CD8-positive, alpha-beta memory T cell (primary cell): ENCODE data around the gene TBC1D23. TPM values are rescaled to one million over a fixed set of nuclear protein-coding genes. Genes with fewer than 3 reads are reported as not detected.
"Not testable (repeated sequence)": the region's sequence is repeated elsewhere in the genome, so short reads cannot be mapped to it uniquely, and the experiment has no call there.

Experiments
- CTCF ChIA-PET: fragments of 350-600 bp; sonication (Branson Sonifier 250); formaldehyde crosslinking; loops from one replicate; lab custom pipeline; 2021; ENCODE audit warnings: antibody characterized with exemption; lab: Charles Lee
- POLR2A ChIA-PET: fragments of 350-600 bp; sonication (Branson Sonifier 250); formaldehyde crosslinking; loops from one replicate; lab custom pipeline; 2021; ENCODE audit warnings: antibody characterized with exemption; lab: Charles Lee
- DNase-seq, 5 donors: peaks; one replicate each; pipeline versions ENCODE4 v3.0.0 to v3.0.0-alpha.2; 2020 to 2022; ENCODE audit warnings: mixed read lengths in 1 of 5
- H3K27ac ChIP-seq: one replicate; pipeline ENCODE4 v1.7.0; 2013; ENCODE audit warnings: low read depth, mild to moderate bottlenecking, low read length, moderate library complexity
- H3K27me3 ChIP-seq: 2 replicates; pipeline ENCODE4 v1.7.0; 2013; ENCODE audit warnings: low read length, mild to moderate bottlenecking; ENCODE audit not compliant: insufficient read depth, poor library complexity, severe bottlenecking
- H3K36me3 ChIP-seq: 2 replicates; pipeline ENCODE4 v1.7.0; 2013; ENCODE audit warnings: mild to moderate bottlenecking, low read length, moderate library complexity; ENCODE audit not compliant: insufficient read depth
- H3K4me1 ChIP-seq: 2 replicates; pipeline ENCODE4 v1.7.0; 2013; ENCODE audit warnings: mild to moderate bottlenecking, low read length, moderate library complexity; ENCODE audit not compliant: insufficient read depth
- H3K4me3 ChIP-seq: 2 replicates; pipeline ENCODE4 v1.7.0; 2013; ENCODE audit warnings: mild to moderate bottlenecking, low read length
- H3K9me3 ChIP-seq: 2 replicates; pipeline ENCODE4 v1.7.0; 2013; ENCODE audit warnings: mild to moderate bottlenecking, low read length
- H3K27ac Mint-ChIP-seq, 8 donors: one replicate each; pipeline ENCODE4 v1.8.0; 2020 to 2021; ENCODE audit warnings: mixed read lengths in 8 of 8, mild to moderate bottlenecking in 6 of 8, inconsistent platforms in 3 of 8, moderate library complexity in 3 of 8
- H3K27me3 Mint-ChIP-seq, 2 donors: one replicate each; pipeline ENCODE4 v1.8.0; 2020 to 2021; ENCODE audit warnings: mixed read lengths in 2 of 2, mild to moderate bottlenecking in 1 of 2, moderate library complexity in 1 of 2
- H3K36me3 Mint-ChIP-seq, 3 donors: one replicate each; pipeline ENCODE4 v1.8.0; 2020 to 2021; ENCODE audit warnings: mixed read lengths in 3 of 3, inconsistent platforms in 1 of 3, mild to moderate bottlenecking in 1 of 3
- H3K4me1 Mint-ChIP-seq, 3 donors: one replicate each; pipeline ENCODE4 v1.8.0; 2020 to 2021; ENCODE audit warnings: mixed read lengths in 3 of 3, inconsistent platforms in 1 of 3, mild to moderate bottlenecking in 1 of 3
- H3K4me3 Mint-ChIP-seq, 7 donors: one replicate each; pipeline ENCODE4 v1.8.0; 2020 to 2021; ENCODE audit warnings: mixed read lengths in 7 of 7, mild to moderate bottlenecking in 6 of 7, moderate library complexity in 4 of 7, inconsistent platforms in 2 of 7
- H3K9me3 Mint-ChIP-seq, 5 donors: one replicate each; pipeline ENCODE4 v1.8.0; 2020 to 2022; ENCODE audit warnings: mixed read lengths in 5 of 5, mild to moderate bottlenecking in 3 of 5, moderate library complexity in 2 of 5, inconsistent platforms in 1 of 5
- polyA plus RNA-seq: library from polyadenylated mRNA; unstranded; fragments of 300-500 nt; fragmentation: Illumina TruSeq; gene quantifications from one replicate; pipeline ENCODE4 v1.2.3, GENCODE V29; 2021
- total RNA-seq, 2 experiments: library from RNA; stranded (reverse); gene quantifications; one replicate each; pipeline ENCODE4 v1.2.3, GENCODE V29; 2021

The TBC1D23 gene
- total and polyA plus RNA-seq, 3 experiments from 2014 or later, result 21.0 to 23.1 (median 21.9) TPM

DNA sequence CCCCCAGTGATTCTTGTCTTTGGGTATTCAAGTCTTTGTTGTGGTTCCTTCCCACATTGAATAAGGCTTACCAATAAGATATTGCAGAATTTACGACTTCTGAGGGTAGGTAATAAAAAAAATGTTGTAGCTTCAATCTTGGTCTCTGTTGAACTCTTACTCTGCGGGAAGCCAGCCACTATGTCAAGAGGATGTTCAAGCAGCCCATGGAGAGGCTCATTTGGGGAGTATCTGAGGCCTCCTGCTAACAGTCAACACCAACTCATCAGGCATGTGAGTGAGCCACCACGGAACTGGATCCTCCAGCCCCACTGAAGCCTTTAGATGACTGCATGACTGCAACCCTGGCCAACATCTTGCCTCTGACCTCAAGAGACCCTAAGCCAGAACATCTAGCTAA lies 3.2 kb upstream of the TBC1D23 start:
- H3K4me3 Mint-ChIP-seq, result no peak overlapping the region
- H3K9me3 ChIP-seq, result no peaks in the 10 kb centered on the region
- DNase-seq, result no peak
- H3K27me3 ChIP-seq, result no peaks in the 10 kb centered on the region
- H3K4me1 Mint-ChIP-seq, result peaks cover 20 to 38% (median 31%) of the 10 kb centered on the region in 3 donors
- no peak overlapping the region for H3K27ac ChIP-seq
- POLR2A ChIA-PET, result no interaction called here
- no peaks in the 10 kb centered on the region for H3K27me3 Mint-ChIP-seq
- no peaks in the 10 kb centered on the region for H3K36me3 ChIP-seq
- CTCF ChIA-PET, result interaction anchor here (1.3 to 1.7 kb wide), 3 partner anchors 189 to 385 kb away, joined by 3 to 4 read pairs (median 3); no protein-coding TSS in a partner anchor
- H3K9me3 Mint-ChIP-seq, result no peaks in the 10 kb centered on the region
- H3K4me1 ChIP-seq, result peaks cover 19% of the 10 kb centered on the region
- H3K4me3 ChIP-seq, result no peak overlapping the region
- no peak overlapping the region for H3K27ac Mint-ChIP-seq
- H3K36me3 Mint-ChIP-seq, result peaks cover 0 to 9% (median 0%) of the 10 kb centered on the region in 3 donors

DNA sequence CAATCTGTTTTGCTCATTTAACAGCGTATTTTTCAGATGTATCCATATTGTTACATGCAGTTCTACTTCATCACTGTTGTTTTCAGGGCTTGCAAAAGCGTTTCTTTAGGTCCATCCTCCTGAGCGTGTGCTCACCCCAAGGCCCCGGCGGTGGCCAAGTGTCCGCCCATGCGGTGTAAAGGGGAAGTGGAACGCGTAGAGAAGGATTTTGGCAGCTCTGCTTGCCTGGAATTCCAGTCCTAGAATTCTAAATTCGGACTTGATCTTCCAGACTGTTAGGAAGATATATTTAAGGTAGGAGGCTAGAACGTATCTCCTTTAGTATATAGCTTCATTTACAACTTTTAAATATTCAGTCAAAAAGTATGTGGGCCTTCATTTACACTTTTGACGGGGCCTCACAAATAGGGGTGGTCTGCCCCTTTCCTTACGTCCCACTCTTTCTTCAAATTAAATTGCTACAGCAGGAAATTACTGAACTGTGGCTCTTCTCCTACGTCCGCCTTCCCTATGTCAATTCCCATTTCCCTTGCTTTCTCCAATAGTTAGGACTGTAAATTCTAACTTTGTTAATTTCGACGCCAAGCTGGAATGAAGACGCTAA lies 609 bp upstream of the TBC1D23 start:
- DNase-seq, result peak in 1 of 5 donors; percentile 8

DNA sequence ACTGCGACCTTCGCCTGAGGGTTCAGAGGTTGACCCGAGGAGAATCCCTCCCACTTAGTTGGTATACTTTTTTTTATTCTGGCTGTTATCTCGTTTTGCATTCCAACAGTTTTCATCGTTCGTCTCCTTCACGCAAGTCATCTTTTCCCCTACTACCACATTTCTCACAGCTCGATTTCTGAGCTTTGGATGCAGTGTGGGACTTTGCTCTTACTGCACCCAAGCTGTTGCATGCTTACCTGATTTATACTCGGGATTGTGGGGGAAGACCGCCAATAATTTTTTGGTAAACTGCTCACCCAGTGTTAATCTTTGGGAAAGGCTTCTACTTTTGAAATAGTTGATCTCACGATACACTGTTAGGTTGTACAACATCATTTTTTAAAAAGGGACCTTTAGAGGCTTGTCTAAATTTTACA lies 702 bp downstream of the TBC1D23 start:
- Histone ChIP-seq H3K36me3 (no peaks in the 10 kb centered on the region), H3K27ac (peak overlapping the region; percentile 93), H3K4me3 (peak overlapping the region; percentile 88), H3K9me3 (no peaks in the 10 kb centered on the region), H3K4me1 (peaks cover 26% of the 10 kb centered on the region), H3K27me3 (no peaks in the 10 kb centered on the region)
- H3K4me3 Mint-ChIP-seq, result peak overlapping the region; percentile 89 to 96 (median 92)
- no peaks in the 10 kb centered on the region for H3K27me3 Mint-ChIP-seq
- no peaks in the 10 kb centered on the region for H3K9me3 Mint-ChIP-seq
- CTCF ChIA-PET, result interaction anchor here (1.2 to 2.5 kb wide), 3 partner anchors 193 to 444 kb away, joined by 4 to 8 read pairs (median 6); partner anchors contain the start of gene CMSS1
- POLR2A ChIA-PET, result interaction anchor here (1.8 kb wide), 2 partner anchors 9 to 140 kb away, joined by 7 to 10 read pairs; partner anchors contain the start of genes LNP1 and TOMM70
- H3K4me1 Mint-ChIP-seq, result peaks cover 44 to 69% (median 63%) of the 10 kb centered on the region in 3 donors
- peaks cover 0 to 10% (median 4%) of the 10 kb centered on the region in 3 donors for H3K36me3 Mint-ChIP-seq
- peak overlapping the region; percentile 94 to 100 (median 96) for H3K27ac Mint-ChIP-seq
- no peak for DNase-seq

More for the DNA sequence above, 609 bp upstream of the TBC1D23 start:
- Histone ChIP-seq H3K27ac (peak overlapping the region; percentile 93), H3K9me3 (no peaks in the 10 kb centered on the region), H3K27me3 (no peaks in the 10 kb centered on the region), H3K4me3 (peak overlapping the region; percentile 88), H3K4me1 (peaks cover 26% of the 10 kb centered on the region), H3K36me3 (no peaks in the 10 kb centered on the region)
- Mint-ChIP-seq H3K36me3 (peaks cover 0 to 10% (median 4%) of the 10 kb centered on the region in 3 donors), H3K27me3 (no peaks in the 10 kb centered on the region), H3K27ac (peak overlapping the region; percentile 94 to 100 (median 96)), H3K9me3 (no peaks in the 10 kb centered on the region), H3K4me3 (peak overlapping the region; percentile 89 to 96 (median 92)), H3K4me1 (peaks cover 43 to 64% (median 57%) of the 10 kb centered on the region in 3 donors)
- ChIA-PET POLR2A (interaction anchor here (0.6 to 1.8 kb wide), 7 partner anchors 10 to 1426 kb away, joined by 3 to 10 read pairs (median 6); partner anchors contain the start of genes CMSS1, LNP1, NIT2 and RPL24), CTCF (interaction anchor here (1.1 to 2.5 kb wide), 4 partner anchors 12 to 442 kb away, joined by 3 to 8 read pairs (median 5); partner anchors contain the start of gene CMSS1)

DNA sequence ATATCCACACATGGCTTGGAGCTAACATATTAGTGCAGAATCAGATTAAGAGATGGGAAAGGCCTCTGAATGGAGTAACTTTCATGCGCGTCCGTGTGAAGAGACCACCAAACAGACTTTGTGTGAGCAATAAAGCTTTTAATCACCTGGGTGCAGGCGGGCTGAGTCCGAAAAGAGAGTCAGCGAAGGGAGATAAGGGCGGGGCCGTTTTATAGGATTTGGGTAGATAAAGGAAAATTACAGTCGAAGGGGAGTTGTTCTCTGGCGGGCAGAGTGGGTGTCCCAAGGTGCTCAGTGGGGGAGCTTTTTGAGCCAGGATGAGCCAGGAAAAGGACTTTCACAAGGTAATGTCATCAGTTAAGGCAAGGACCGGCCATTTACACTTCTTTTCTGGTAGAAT lies 2.1 kb downstream of the TBC1D23 start:
- H3K4me3 Mint-ChIP-seq, result peak overlapping the region in 5 of 7 donors; percentile 15 to 78 (median 47)
- peaks cover 26% of the 10 kb centered on the region for H3K4me1 ChIP-seq
- not testable (repeated sequence) for H3K4me3 ChIP-seq, H3K9me3 Mint-ChIP-seq, H3K27me3 Mint-ChIP-seq, H3K9me3 ChIP-seq, DNase-seq, H3K27ac ChIP-seq, H3K27me3 ChIP-seq, H3K36me3 ChIP-seq
- H3K4me1 Mint-ChIP-seq, result peaks cover 45 to 71% (median 63%) of the 10 kb centered on the region in 3 donors
- H3K27ac Mint-ChIP-seq, result peak overlapping the region in 2 of 8 donors; percentile 1 to 77
- ChIA-PET CTCF (interaction anchor here (1.2 kb wide), 1 partner anchor 9 kb away, joined by 3 read pairs; no protein-coding TSS in a partner anchor), POLR2A (interaction anchor here (0.6 to 0.9 kb wide), 3 partner anchors 71 to 1055 kb away, joined by 3 to 6 read pairs (median 4); partner anchors contain the start of gene NIT2)
- H3K36me3 Mint-ChIP-seq, result peaks cover 0 to 10% (median 4%) of the 10 kb centered on the region in 3 donors

DNA sequence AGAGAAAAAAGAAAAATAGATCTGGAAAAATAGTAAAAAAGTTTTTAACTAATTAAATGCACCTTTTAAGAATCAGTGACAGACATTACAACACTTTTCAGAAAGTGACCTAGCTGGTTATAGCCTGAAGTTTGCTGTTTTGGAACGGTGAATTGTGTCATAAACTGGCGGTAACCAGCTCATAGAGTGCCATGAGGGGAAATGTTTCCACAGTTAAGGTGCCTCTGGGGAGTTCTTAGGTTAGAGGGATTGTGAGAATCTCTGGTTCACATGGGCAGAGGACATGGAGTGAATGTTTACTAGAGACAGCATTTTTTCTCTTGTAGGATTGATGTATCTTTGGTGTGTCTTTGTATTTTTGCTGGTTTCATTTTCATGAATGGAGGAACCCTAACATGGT lies 2.8 kb downstream of the TBC1D23 start:
- peak overlapping the region in 4 of 7 donors; percentile 5 to 78 (median 50) for H3K4me3 Mint-ChIP-seq
- H3K9me3 Mint-ChIP-seq, result no peaks in the 10 kb centered on the region
- Histone ChIP-seq H3K27ac (no peak overlapping the region), H3K27me3 (no peaks in the 10 kb centered on the region), H3K36me3 (no peaks in the 10 kb centered on the region), H3K4me1 (peaks cover 26% of the 10 kb centered on the region), H3K4me3 (no peak overlapping the region), H3K9me3 (no peaks in the 10 kb centered on the region)
- peaks cover 0 to 10% (median 4%) of the 10 kb centered on the region in 3 donors for H3K36me3 Mint-ChIP-seq
- POLR2A ChIA-PET, result interaction anchor here (0.9 kb wide), 1 partner anchor 71 kb away, joined by 3 read pairs; the partner anchor contains the start of gene NIT2
- peaks cover 45 to 74% (median 66%) of the 10 kb centered on the region in 3 donors for H3K4me1 Mint-ChIP-seq
- no peaks in the 10 kb centered on the region for H3K27me3 Mint-ChIP-seq
- H3K27ac Mint-ChIP-seq, result peak overlapping the region in 2 of 8 donors; percentile 39 to 73
- CTCF ChIA-PET, result no interaction called here
- no peak for DNase-seq

DNA sequence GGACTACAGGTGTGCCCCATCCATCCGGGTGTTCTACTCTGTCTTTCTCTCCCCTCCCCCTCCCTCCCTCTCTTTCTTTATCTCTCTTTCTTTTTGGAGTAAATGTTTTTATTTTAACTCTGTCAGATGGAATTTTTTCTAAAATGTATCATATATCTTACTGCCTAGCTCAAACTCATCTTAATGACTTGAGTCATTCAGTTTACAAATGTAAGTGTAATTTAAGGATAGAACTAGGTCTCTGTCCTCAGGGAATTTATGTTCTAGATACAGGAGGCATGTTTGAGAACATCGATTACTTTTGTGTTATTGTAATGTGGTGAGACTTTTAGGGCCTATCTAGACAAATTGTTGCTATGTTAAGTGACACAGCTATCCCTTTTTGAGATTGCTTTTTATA lies 3.5 kb downstream of the TBC1D23 start:
- POLR2A ChIA-PET, result no interaction called here
- peaks cover 0 to 10% (median 4%) of the 10 kb centered on the region in 3 donors for H3K36me3 Mint-ChIP-seq
- H3K4me3 Mint-ChIP-seq, result peak overlapping the region in 1 of 7 donors; percentile 78
- H3K27me3 Mint-ChIP-seq, result no peaks in the 10 kb centered on the region
- peaks cover 45 to 80% (median 72%) of the 10 kb centered on the region in 3 donors for H3K4me1 Mint-ChIP-seq
- Histone ChIP-seq H3K9me3 (no peaks in the 10 kb centered on the region), H3K36me3 (no peaks in the 10 kb centered on the region), H3K4me1 (peaks cover 26% of the 10 kb centered on the region), H3K4me3 (no peak overlapping the region), H3K27me3 (no peaks in the 10 kb centered on the region), H3K27ac (no peak overlapping the region)
- CTCF ChIA-PET, result no interaction called here
- no peaks in the 10 kb centered on the region for H3K9me3 Mint-ChIP-seq
- no peak for DNase-seq
- peak overlapping the region in 2 of 8 donors; percentile 19 to 34 for H3K27ac Mint-ChIP-seq

DNA sequence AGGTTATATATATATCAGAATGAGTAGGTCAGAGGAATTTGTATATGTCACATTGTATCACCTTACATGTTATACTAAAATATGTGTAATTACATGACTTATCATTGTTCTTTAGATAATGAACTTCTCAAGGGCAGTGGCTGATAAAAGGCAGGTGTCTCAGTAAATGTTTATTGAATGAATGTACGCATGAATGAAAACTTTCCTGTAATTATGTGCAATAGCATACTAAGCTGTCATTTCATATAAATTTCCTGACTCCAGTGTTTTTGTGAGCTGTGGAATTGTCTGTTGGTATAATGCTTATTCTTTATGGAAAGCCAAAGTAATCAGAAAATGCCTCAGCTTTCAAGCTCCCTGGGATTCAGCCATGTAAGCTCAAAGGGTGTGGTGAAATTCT lies 4.2 kb downstream of the TBC1D23 start:
- no peaks in the 10 kb centered on the region for H3K9me3 ChIP-seq
- H3K4me3 ChIP-seq, result no peak overlapping the region
- POLR2A ChIA-PET, result no interaction called here
- H3K36me3 ChIP-seq, result no peaks in the 10 kb centered on the region
- no peaks in the 10 kb centered on the region for H3K27me3 ChIP-seq
- peak overlapping the region in 1 of 8 donors; percentile 34 for H3K27ac Mint-ChIP-seq
- DNase-seq, result no peak
- CTCF ChIA-PET, result no interaction called here
- H3K4me1 ChIP-seq, result peaks cover 22% of the 10 kb centered on the region
- H3K4me3 Mint-ChIP-seq, result peak overlapping the region in 1 of 7 donors; percentile 78
- H3K27me3 Mint-ChIP-seq, result no peaks in the 10 kb centered on the region
- H3K36me3 Mint-ChIP-seq, result peaks cover 0 to 10% (median 4%) of the 10 kb centered on the region in 3 donors
- no peak overlapping the region for H3K27ac ChIP-seq
- peaks cover 45 to 79% (median 68%) of the 10 kb centered on the region in 3 donors for H3K4me1 Mint-ChIP-seq
- no peaks in the 10 kb centered on the region for H3K9me3 Mint-ChIP-seq

DNA sequence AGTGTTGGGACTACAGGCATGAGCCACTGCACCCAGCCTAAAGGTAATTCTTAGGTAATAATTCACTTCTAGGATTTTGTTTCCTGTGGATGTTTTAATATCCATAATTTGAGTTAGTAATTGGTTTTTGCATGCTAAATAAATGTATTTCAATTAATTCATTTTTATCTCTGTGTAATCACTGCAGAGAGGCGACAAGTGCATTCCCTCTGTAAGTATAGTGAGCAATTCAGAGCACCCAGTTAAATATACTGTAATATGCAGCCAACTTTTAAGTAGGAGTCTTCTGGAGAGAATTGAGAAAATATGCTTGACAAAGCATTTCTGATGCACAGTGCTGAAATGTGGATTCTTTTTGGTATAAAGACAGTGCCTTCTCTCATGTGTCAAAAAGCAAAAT lies 5.7 kb downstream of the TBC1D23 start:
- no peak overlapping the region for H3K4me3 ChIP-seq
- Mint-ChIP-seq H3K4me1 (peaks cover 44 to 75% (median 66%) of the 10 kb centered on the region in 3 donors), H3K27ac (no peak overlapping the region), H3K36me3 (peaks cover 0 to 5% (median 2%) of the 10 kb centered on the region in 3 donors), H3K4me3 (no peak overlapping the region), H3K27me3 (no peaks in the 10 kb centered on the region), H3K9me3 (no peaks in the 10 kb centered on the region)
- ChIA-PET POLR2A (no interaction called here), CTCF (no interaction called here)
- H3K4me1 ChIP-seq, result peaks cover 14% of the 10 kb centered on the region
- no peak for DNase-seq
- H3K27ac ChIP-seq, result no peak overlapping the region
- H3K9me3 ChIP-seq, result no peaks in the 10 kb centered on the region
- no peaks in the 10 kb centered on the region for H3K36me3 ChIP-seq
- no peaks in the 10 kb centered on the region for H3K27me3 ChIP-seq
